ENCODE measurements around the gene PRR18.

DNA sequence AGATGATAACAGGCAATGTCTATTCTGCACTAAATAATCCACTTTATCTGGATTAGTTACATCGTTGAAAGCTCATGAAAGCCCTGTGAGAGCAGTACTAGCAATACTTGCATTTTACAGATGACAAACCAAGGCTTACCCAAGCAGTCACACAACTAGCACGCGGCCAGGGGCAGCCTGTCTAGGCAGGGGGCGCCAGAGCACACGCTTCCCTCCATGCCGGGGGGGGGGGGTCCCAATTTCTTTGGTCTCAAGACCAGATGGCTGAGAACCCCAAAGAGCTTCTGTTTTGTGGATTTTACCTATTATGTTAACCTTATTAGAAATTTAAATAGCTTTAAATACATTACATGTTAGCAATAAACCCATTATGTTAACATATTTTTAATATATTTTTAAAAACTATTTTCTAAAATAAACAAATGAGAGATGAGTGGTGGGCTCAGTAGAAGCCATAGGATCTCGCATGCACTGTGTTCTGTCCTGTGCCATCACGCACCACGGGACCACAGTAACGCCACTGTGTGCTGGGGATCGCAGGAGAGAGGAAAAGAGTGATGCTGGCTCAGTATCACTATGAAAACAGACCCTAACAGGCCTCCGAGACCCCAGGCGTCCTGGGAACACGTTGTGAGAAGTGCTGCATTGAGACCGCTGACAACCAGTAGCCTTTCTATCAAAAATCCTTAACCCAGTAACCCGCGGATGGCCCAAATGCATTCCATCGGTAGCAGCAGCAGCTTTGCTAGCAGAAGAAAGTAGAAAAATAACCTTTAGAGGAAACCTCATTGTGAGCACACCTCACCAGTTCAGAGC lies 5.3 kb upstream of the PRR18 start:
- TF ChIP-seq, protein P1, sequence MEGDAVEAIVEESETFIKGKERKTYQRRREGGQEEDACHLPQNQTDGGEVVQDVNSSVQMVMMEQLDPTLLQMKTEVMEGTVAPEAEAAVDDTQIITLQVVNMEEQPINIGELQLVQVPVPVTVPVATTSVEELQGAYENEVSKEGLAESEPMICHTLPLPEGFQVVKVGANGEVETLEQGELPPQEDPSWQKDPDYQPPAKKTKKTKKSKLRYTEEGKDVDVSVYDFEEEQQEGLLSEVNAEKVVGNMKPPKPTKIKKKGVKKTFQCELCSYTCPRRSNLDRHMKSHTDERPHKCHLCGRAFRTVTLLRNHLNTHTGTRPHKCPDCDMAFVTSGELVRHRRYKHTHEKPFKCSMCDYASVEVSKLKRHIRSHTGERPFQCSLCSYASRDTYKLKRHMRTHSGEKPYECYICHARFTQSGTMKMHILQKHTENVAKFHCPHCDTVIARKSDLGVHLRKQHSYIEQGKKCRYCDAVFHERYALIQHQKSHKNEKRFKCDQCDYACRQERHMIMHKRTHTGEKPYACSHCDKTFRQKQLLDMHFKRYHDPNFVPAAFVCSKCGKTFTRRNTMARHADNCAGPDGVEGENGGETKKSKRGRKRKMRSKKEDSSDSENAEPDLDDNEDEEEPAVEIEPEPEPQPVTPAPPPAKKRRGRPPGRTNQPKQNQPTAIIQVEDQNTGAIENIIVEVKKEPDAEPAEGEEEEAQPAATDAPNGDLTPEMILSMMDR (conservative IDR thresholded peaks at IDR 0.05), result peak; percentile 39; the same call in 1 of the 2 replicates
- TF ChIP-seq EZH2 (IDR thresholded peaks at IDR 0.05; ENCODE audit: low read depth), result no peak

Data from PC-9 (cell line).